Vagina (tissue), 2 donors: Measurements from ENCODE around the gene LTB4R. TPM values are rescaled to one million over a fixed set of nuclear protein-coding genes. Genes with fewer than 3 reads are reported as not detected.

ENCODE experiments used
- DNase-seq, 2 donors: peaks; one replicate each; pipeline ENCODE4 v3.0.0-alpha.2; 2017; ENCODE audit errors: extremely low spot score in 2 of 2
- H3K27ac ChIP-seq: fragments of 200-600 bp; sonication (generic); one replicate; pipeline ENCODE4 v1.5.1; 2019
- H3K27me3 ChIP-seq: fragments of 200-600 bp; sonication (generic); one replicate; pipeline ENCODE4 v1.5.1; 2019
- H3K36me3 ChIP-seq, 2 donors: fragments of 200-600 bp; sonication (generic); one replicate each; pipeline ENCODE4 v1.5.1; 2017 to 2019
- H3K4me1 ChIP-seq: fragments of 200-600 bp; sonication (generic); one replicate; pipeline ENCODE4 v1.5.1; 2019
- H3K4me3 ChIP-seq, 2 donors: fragments of 200-600 bp; sonication (generic); 1 replicate in 1 of 2; 2 replicates in 1 of 2; pipeline ENCODE4 v1.5.1; 2016 to 2019
- H3K9me3 ChIP-seq: fragments of 200-600 bp; sonication (generic); one replicate; pipeline ENCODE4 v1.5.1; 2019
- CTCF ChIP-seq, 3 experiments: fragments of 450-650 bp in 2 of 3; fragments of 200-600 bp in 1 of 3; sonication (generic) in 1 of 3; IDR thresholded peaks; one replicate each; pipeline ENCODE4 v1.5.1; 2017 to 2019; ENCODE audit warnings: antibody characterized with exemption in 3 of 3, mild to moderate bottlenecking in 2 of 3, moderate library complexity in 2 of 3
- POLR2A ChIP-seq, 2 donors: fragments of 450-650 bp; IDR thresholded peaks; one replicate each; pipeline ENCODE4 v1.6.1; 2017; ENCODE audit warnings: antibody characterized with exemption in 2 of 2, mild to moderate bottlenecking in 2 of 2, moderate library complexity in 2 of 2
- POLR2AphosphoS5 ChIP-seq, 2 donors: sonication (generic); formaldehyde crosslinking; IDR thresholded peaks; one replicate each; pipeline ENCODE4 v1.9.0; 2017; ENCODE audit warnings: antibody characterized with exemption in 2 of 2, mild to moderate bottlenecking in 2 of 2, low read depth in 1 of 2; ENCODE audit not compliant: insufficient read depth in 1 of 2
- intact Hi-C: fragments of 100-400 bp; cut with DNase I; formaldehyde crosslinking; loops from one replicate; pipeline ENCODE4 v1.15.1; 2023
- total RNA-seq: library from RNA; depleted of rRNA; stranded (reverse); fragments of >200 nt; gene quantifications from one replicate; pipeline ENCODE4 v1.2.3, GENCODE V29; 2016

Gene LTB4R
- total RNA-seq, 1 donor from 2014 or later = 35.1 TPM

- TF ChIP-seq POLR2AphosphoS5 (IDR thresholded peaks at IDR 0.05; ENCODE audit: insufficient read depth in 1 of 2, low read depth in 1 of 2) = no peak
- TF ChIP-seq POLR2A (IDR thresholded peaks at IDR 0.05) = no peak
- TF ChIP-seq CTCF (IDR thresholded peaks at IDR 0.05) = no peak
- Histone ChIP-seq H3K27ac (peak overlapping the region; percentile 81), H3K4me3 (no peak overlapping the region), H3K27me3 (no peaks in the 10 kb centered on the region), H3K4me1 (no peaks in the 10 kb centered on the region), H3K36me3 (no peaks in the 10 kb centered on the region), H3K9me3 (no peaks in the 10 kb centered on the region)
- intact Hi-C loops = no loop called here
- DNase-seq = no peak
Observed at GRCh38 chr14:24355009-24355408, 43.7 kb downstream of the LTB4R start.

GRCh38 chr14:24356208-24356607 is 44.9 kb downstream of the LTB4R start:
- H3K36me3 ChIP-seq = no peaks in the 10 kb centered on the region
- no peaks in the 10 kb centered on the region for H3K9me3 ChIP-seq
- intact Hi-C loops = no loop called here
- H3K4me3 ChIP-seq = no peak overlapping the region
- no peak for DNase-seq
- no peaks in the 10 kb centered on the region for H3K4me1 ChIP-seq
- TF ChIP-seq POLR2A (IDR thresholded peaks at IDR 0.05) = no peak
- no peak for TF ChIP-seq CTCF (IDR thresholded peaks at IDR 0.05)
- no peak for TF ChIP-seq POLR2AphosphoS5 (IDR thresholded peaks at IDR 0.05; ENCODE audit: insufficient read depth in 1 of 2, low read depth in 1 of 2)
- no peak overlapping the region for H3K27ac ChIP-seq
- H3K27me3 ChIP-seq = no peaks in the 10 kb centered on the region

GRCh38 chr14:24360281-24360680 is 49.0 kb downstream of the LTB4R start:
- Histone ChIP-seq H3K4me3 (no peak overlapping the region), H3K4me1 (peaks cover 2% of the 10 kb centered on the region), H3K27me3 (no peaks in the 10 kb centered on the region), H3K27ac (no peak overlapping the region), H3K36me3 (no peaks in the 10 kb centered on the region), H3K9me3 (no peaks in the 10 kb centered on the region)
- intact Hi-C loops = no loop called here
- TF ChIP-seq POLR2AphosphoS5 (IDR thresholded peaks at IDR 0.05; ENCODE audit: insufficient read depth in 1 of 2, low read depth in 1 of 2) = no peak
- no peak for TF ChIP-seq POLR2A (IDR thresholded peaks at IDR 0.05)
- TF ChIP-seq CTCF (IDR thresholded peaks at IDR 0.05) = no peak
- DNase-seq = no peak

GRCh38 chr14:24361326-24361725 is 50.0 kb downstream of the LTB4R start:
- no peaks in the 10 kb centered on the region for H3K9me3 ChIP-seq
- no peak overlapping the region for H3K4me3 ChIP-seq
- DNase-seq = no peak
- intact Hi-C loops = no loop called here
- no peaks in the 10 kb centered on the region for H3K36me3 ChIP-seq
- H3K4me1 ChIP-seq = peaks cover 10% of the 10 kb centered on the region
- no peaks in the 10 kb centered on the region for H3K27me3 ChIP-seq
- no peak for TF ChIP-seq POLR2AphosphoS5 (IDR thresholded peaks at IDR 0.05; ENCODE audit: insufficient read depth in 1 of 2, low read depth in 1 of 2)
- no peak for TF ChIP-seq POLR2A (IDR thresholded peaks at IDR 0.05)
- TF ChIP-seq CTCF (IDR thresholded peaks at IDR 0.05) = no peak
- no peak overlapping the region for H3K27ac ChIP-seq

- peaks cover 18% of the 10 kb centered on the region for H3K4me1 ChIP-seq
- H3K4me3 ChIP-seq = no peak overlapping the region
- intact Hi-C loops = no loop called here
- H3K27me3 ChIP-seq = no peaks in the 10 kb centered on the region
- no peak overlapping the region for H3K27ac ChIP-seq
- no peaks in the 10 kb centered on the region for H3K36me3 ChIP-seq
- H3K9me3 ChIP-seq = no peaks in the 10 kb centered on the region
- no peak for DNase-seq
- no peak for TF ChIP-seq POLR2AphosphoS5 (IDR thresholded peaks at IDR 0.05; ENCODE audit: insufficient read depth in 1 of 2, low read depth in 1 of 2)
- TF ChIP-seq CTCF (IDR thresholded peaks at IDR 0.05) = no peak
- no peak for TF ChIP-seq POLR2A (IDR thresholded peaks at IDR 0.05)
Observed at GRCh38 chr14:24362241-24362960, 51.1 kb downstream of the LTB4R start.
